Measurements from ENCODE around the gene ENTPD2. TPM values are rescaled to one million over a fixed set of nuclear protein-coding genes. Genes with fewer than 3 reads are reported as not detected.

ENTPD2 gene
- total and polyA plus RNA-seq, 10 of the 15 experiments (the other 5 are each of a cell fraction or from before 2014, with no cell fraction given) = 0.15 to 1.8 (median 0.65) TPM; not detected in 2

- TF ChIP-seq DPF2 (IDR thresholded peaks at IDR 0.05) (no peak), E4F1 (IDR thresholded peaks at IDR 0.05; ENCODE audit: borderline replicate concordance, partially characterized antibody) (no peak), PML (IDR thresholded peaks at IDR 0.05; ENCODE audit: low read length) (no peak), PKNOX1 (IDR thresholded peaks at IDR 0.05) (no peak)
These were observed 21.5 kb upstream of the ENTPD2 start (continued) for GRCh38 chr9:137075275-137075775.

GRCh38 chr9:137074657-137075274, 20.9 kb upstream of the ENTPD2 start:
- ATAC-seq (peak; percentile 24), FAIRE-seq (peak; percentile 44), DNase-seq (ENCODE audit: low read depth, low spot score) (no peak)
- Histone ChIP-seq H4K20me1 (ENCODE audit: control insufficient read depth, insufficient read depth) (no peaks in the 10 kb centered on the region; the same call in 1 of the 2 replicates), H3K4me3 (no peak overlapping the region), H2AFZ (ENCODE audit: control insufficient read depth, low read depth, low read length) (peak overlapping the region; percentile 72), H3K4me2 (ENCODE audit: control insufficient read depth, insufficient read depth) (peak overlapping the region; percentile 50), H3K27ac (ENCODE audit: control insufficient read depth, insufficient read depth) (0 out of 2 replicates have a peak overlapping the region, but pooled peaks have one; percentile 36), H3K79me2 (ENCODE audit: control insufficient read depth, insufficient read depth, low read length) (peaks cover 10% of the 10 kb centered on the region), H3K9ac (ENCODE audit: control insufficient read depth, insufficient read depth, low read length) (peak overlapping the region; percentile 13; the same call in 1 of the 2 replicates), H3K36me3 (ENCODE audit: control insufficient read depth in 2 of 2, insufficient read depth in 2 of 2, low read length in 1 of 2) (peaks cover 0 to 4% of the 10 kb centered on the region in 2 experiments; a peak in 1 of 4 replicates), H3K27me3 (replicated peaks in 1 of 2; ENCODE audit: control insufficient read depth in 2 of 2, insufficient read depth in 2 of 2, low read length in 1 of 2) (no peaks in the 10 kb centered on the region), H3K4me1 (ENCODE audit: control insufficient read depth, insufficient read depth, low read length) (peaks cover 25% of the 10 kb centered on the region), H3K9me3 (replicated peaks; ENCODE audit: control insufficient read depth, insufficient read depth, low read length) (no peaks in the 10 kb centered on the region)
- 22% methylated on average over 12 of the region's 12 CpGs for WGBS (ENCODE audit: insufficient coverage, insufficient replicate concordance, low lambda C conversion rate, missing lambda C conversion rate)
- in situ Hi-C loops (cut with MboI) (no loop called here), intact Hi-C loops (cut with micrococcal nuclease; ENCODE audit: unreplicated experiment) (no loop called here)
- POLR2A ChIA-PET = interaction anchor here (1.1 to 1.3 kb wide), 2 partner anchors 12 to 21 kb away, joined by 3 to 8 read pairs; partner anchors contain the start of gene MAN1B1
- CTCF ChIA-PET = interaction anchor here (1.4 kb wide), 1 partner anchor 8 kb away, joined by 3 read pairs; no protein-coding TSS in a partner anchor
- RAD21 ChIA-PET (ENCODE audit: unreplicated experiment) = interaction anchor here (1.2 kb wide), 1 partner anchor 21 kb away, joined by 4 read pairs; no protein-coding TSS in a partner anchor
- no TSS peak for BruUV-seq (replicated peaks)
- SMC1A ChIA-PET (ENCODE audit: uncharacterized antibody, unreplicated experiment) = interaction anchor here (1.0 kb wide), 2 partner anchors 12 to 21 kb away, joined by 3 to 5 read pairs; partner anchors contain the start of gene MAN1B1
- TF ChIP-seq HDGF (IDR thresholded peaks at IDR 0.05) = peak; percentile 84
- TF ChIP-seq CBFB (IDR thresholded peaks at IDR 0.05; ENCODE audit: low read depth) = no peak
- TF ChIP-seq ZNF687 (IDR thresholded peaks at IDR 0.05) = peak; percentile 97
- no peak for TF ChIP-seq NFXL1 (IDR thresholded peaks at IDR 0.05; ENCODE audit: borderline replicate concordance)
- TF ChIP-seq ZBTB4 (CRISPR knock-in tag; IDR thresholded peaks at IDR 0.05) = peak; percentile 80; the same call in 1 of the 2 replicates
